ENCODE data around the gene GSC.
"Not testable (repeated sequence)": the region's sequence is repeated elsewhere in the genome, so short reads cannot be mapped to it uniquely, and the experiment has no call there.

The GSC gene

DNA sequence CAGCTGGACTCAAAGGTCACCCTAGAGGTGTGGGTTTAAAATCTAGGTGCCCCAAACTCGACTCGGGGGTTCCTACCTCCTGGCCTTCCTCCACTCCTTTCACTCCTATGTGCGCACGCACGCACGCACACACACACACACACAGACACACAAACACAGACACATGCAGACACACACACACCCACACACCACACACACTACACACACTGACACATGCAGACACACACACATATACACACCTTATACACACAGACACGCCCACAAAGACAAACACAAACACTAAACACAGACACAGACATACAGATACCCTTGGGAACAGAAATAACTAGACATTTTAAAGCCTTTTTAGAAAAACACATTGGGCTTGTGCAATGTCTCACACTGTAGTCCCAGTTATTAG is 31.8 kb downstream of the GSC start:
- DNase-seq = no peak

DNA sequence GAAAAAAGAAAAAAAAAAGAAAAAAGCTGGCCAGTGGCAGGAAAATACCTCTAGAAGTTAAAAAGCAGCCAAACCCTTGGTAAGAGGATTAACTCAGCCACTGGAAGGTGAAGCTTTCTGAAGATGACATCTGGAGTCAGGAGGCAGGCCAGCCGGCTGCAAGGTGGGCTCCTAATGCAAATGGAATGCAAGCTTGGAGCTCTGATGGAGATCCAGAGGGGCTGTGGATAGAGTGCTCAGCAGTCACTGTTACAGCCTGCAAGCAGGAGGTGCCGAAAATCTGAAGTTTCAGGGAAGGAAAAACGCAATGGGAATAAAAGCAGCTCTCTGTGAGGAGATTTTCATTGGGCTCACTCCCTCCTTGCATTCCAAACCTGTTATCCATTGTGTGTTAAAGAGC is 41.0 kb downstream of the GSC start:
- no peak for DNase-seq

DNA sequence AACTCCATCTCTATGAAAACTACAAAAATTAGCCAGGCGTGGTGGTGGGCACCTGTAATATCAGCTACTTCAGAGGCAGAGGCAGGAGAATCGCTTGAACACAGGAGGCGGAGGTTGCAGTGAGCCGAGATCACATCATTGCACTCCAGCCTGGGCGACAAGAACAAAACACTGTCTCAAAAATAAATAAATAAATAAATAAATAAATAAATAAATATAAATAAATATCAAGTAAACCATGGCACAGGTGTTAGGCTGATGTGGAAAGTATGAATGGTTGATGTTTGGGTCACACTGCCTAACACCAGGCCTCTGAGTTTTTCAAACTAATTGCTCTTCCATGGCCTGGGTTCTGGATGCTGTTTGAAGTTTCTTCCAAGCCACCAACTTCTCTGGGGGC is 41.5 kb downstream of the GSC start:
- DNase-seq = not testable (repeated sequence)

DNA sequence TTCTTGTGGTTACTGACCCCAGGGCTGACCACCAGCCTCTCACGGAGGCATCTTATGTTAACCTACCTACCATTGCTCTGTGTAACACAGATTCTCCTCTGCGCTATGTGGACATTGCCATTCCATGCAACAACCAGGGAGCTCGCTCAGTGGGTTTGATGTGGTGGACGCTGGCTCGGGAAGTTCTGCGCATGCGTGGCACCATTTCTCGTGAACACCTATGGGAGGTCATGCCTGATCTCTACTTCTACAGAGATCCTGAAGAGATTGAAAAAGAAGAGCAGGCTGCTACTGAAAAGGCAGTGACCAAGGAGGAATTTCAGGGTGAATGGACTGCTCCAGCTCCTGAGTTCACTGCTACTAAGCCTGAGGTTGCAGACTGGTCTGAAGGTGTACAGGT is 43.3 kb downstream of the GSC start:
- DNase-seq = not testable (repeated sequence)

DNA sequence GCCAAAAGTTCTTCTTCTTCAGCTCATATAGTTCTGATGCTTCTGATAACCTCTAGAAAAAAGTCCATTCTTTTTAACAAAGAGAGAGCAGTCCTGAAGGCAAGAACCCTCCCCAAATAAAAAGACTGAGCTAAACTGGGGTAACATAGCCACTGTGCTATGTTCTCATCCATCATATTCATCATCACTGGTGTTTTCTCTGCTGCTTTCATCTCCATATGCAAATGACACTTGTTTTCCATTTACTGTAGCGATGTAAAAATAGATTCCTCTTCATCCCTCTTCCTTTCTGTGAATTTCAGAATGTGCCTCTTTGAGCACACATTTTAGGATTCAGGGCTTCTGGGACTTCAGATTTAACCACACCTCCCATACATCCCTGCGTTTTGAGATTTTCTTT is 44.9 kb downstream of the GSC start:
- no peak for DNase-seq

DNA sequence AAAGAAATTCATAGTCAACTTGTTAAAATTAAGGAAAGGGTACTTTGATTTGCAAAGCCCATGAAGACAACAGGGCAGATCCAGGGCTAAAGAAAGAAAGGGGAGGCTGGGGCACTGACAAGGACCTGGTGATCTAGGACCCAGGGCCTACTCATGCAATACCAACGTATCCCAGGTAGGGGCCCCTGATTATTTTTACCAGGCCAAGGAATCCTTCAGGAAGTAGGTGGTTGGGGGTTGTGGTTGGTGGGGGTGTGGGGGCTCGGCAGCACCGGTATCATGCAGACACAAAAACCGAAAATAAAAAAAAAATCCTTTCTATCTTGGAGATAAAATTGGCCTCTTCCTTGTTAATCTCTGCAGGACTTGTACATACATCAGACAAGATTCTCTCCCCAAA is 47.5 kb downstream of the GSC start:
- no peak for DNase-seq

Data from CD4-positive, alpha-beta T cell treated with Interleukin-4 for 1 hour (primary cell).